GM18520 (cell line): ENCODE data around the gene NDUFS3.

ENCODE experiments used
- ATAC-seq: cut with Tn5 transposase; IDR thresholded peaks from one replicate; pipeline ENCODE4 v1.9.1; 2021; ENCODE audit not compliant: unreplicated experiment

The NDUFS3 gene

GRCh38 chr11:47589977-47590861, 11.3 kb downstream of the NDUFS3 start:
- ATAC-seq: no peak

GRCh38 chr11:47591764-47592163, 12.9 kb downstream of the NDUFS3 start:
- ATAC-seq: no peak

GRCh38 chr11:47592251-47592650, 13.4 kb downstream of the NDUFS3 start:
- ATAC-seq: no peak

- ATAC-seq: no peak
Measured at GRCh38 chr11:47592970-47593369, 14.1 kb downstream of the NDUFS3 start.

- ATAC-seq: no peak
Measured at GRCh38 chr11:47593492-47593933, 14.6 kb downstream of the NDUFS3 start.

GRCh38 chr11:47593934-47594855, 15.3 kb downstream of the NDUFS3 start, which contains the start of gene C1QTNF4:
Gene C1QTNF4 (minus strand): TSS chr11:47594411. CDS start chr11:47590810, 3,601 bp downstream.
- ATAC-seq: no peak

- ATAC-seq: no peak
Measured at GRCh38 chr11:47595029-47595428, 16.2 kb downstream of the NDUFS3 start.

- ATAC-seq: no peak
Measured at GRCh38 chr11:47595967-47596366, 17.1 kb downstream of the NDUFS3 start.

GRCh38 chr11:47599902-47600301, 21.0 kb downstream of the NDUFS3 start:
- no peak for ATAC-seq

- ATAC-seq: no peak
Measured at GRCh38 chr11:47603295-47603694, 24.4 kb downstream of the NDUFS3 start.

GRCh38 chr11:47605921-47606320, 27.0 kb downstream of the NDUFS3 start:
- no peak for ATAC-seq

GRCh38 chr11:47606731-47607130, 27.9 kb downstream of the NDUFS3 start:
- ATAC-seq: no peak

GRCh38 chr11:47607380-47607779, 28.5 kb downstream of the NDUFS3 start:
- no peak for ATAC-seq

- no peak for ATAC-seq
Measured at GRCh38 chr11:47609675-47610074, 30.8 kb downstream of the NDUFS3 start.

- peak; percentile 50 for ATAC-seq
Measured at GRCh38 chr11:47611348-47611794, 32.5 kb downstream of the NDUFS3 start.

GRCh38 chr11:47615249-47615648, 36.4 kb downstream of the NDUFS3 start:
- no peak for ATAC-seq

GRCh38 chr11:47616726-47617416, 38.0 kb downstream of the NDUFS3 start:
- no peak for ATAC-seq

- ATAC-seq: no peak
Measured at GRCh38 chr11:47617417-47617809, 38.5 kb downstream of the NDUFS3 start.

GRCh38 chr11:47620836-47621378, 42.0 kb downstream of the NDUFS3 start:
- ATAC-seq: no peak

GRCh38 chr11:47626234-47626633, 47.4 kb downstream of the NDUFS3 start:
- no peak for ATAC-seq

- ATAC-seq: no peak
Measured at GRCh38 chr11:47628026-47628425, 49.2 kb downstream of the NDUFS3 start.
